IMR-90 (cell line): ENCODE measurements around the gene AUNIP. TPM values are rescaled to one million over a fixed set of nuclear protein-coding genes. Genes with fewer than 3 reads are reported as not detected.
A peak's percentile ranks its signal among the peaks of the same experiment; 100 is the strongest.

Source experiments
- ATAC-seq: fragments of 200-7000 bp; cut with Tn5 transposase; 2 replicates; pipeline ENCODE4 v1.9.1; 2020; ENCODE audit warnings: low read depth, mild to moderate bottlenecking, moderate library complexity
- BruUV-seq: library from RNA; stranded (reverse); fragments of 400-500 nt; replicated peaks from 2 replicates; lab custom pipeline; 2021; lab: Mats Ljungman, UMichigan
- CTCF ChIA-PET: fragments of 300-600 bp; formaldehyde crosslinking; extraction: SDS; loops from one replicate; lab custom pipeline; 2021; ENCODE audit warnings: antibody characterized with exemption; lab: Yijun Ruan, JAX
- POLR2A ChIA-PET: fragments of 300-600 bp; sonication (Branson Sonifier 250); formaldehyde crosslinking; loops from one replicate; lab custom pipeline; 2022; ENCODE audit warnings: antibody characterized with exemption; ENCODE audit not compliant: unreplicated experiment; lab: Charles Lee
- DNase-seq: peaks from one replicate; pipeline ENCODE4 v3.0.0; 2013
- H2AFZ ChIP-seq: replicated peaks from 2 replicates; pipeline ENCODE3; 2013; ENCODE audit warnings: low read length, mild to moderate bottlenecking; ENCODE audit not compliant: poor library complexity
- H2AK5ac ChIP-seq: 2 replicates; pipeline ENCODE4 v1.6.1; 2013; ENCODE audit warnings: low read depth, low read length, inconsistent platforms
- H2AK9ac ChIP-seq: replicated peaks from 2 replicates; pipeline ENCODE3; 2013; ENCODE audit warnings: mild to moderate bottlenecking, low read depth, low read length, moderate library complexity; ENCODE audit not compliant: poor library complexity
- H2BK120ac ChIP-seq: 2 replicates; pipeline ENCODE4 v1.6.1; 2013; ENCODE audit warnings: low read depth, low read length, inconsistent platforms
- H2BK15ac ChIP-seq: 3 replicates; pipeline ENCODE4 v1.6.1; 2013; ENCODE audit warnings: low read depth, low read length, inconsistent platforms
- H2BK20ac ChIP-seq: 2 replicates; pipeline ENCODE4 v1.6.1; 2013; ENCODE audit warnings: low read depth, mild to moderate bottlenecking, inconsistent platforms, low read length, moderate library complexity
- H2BK5ac ChIP-seq: 2 replicates; pipeline ENCODE4 v1.6.1; 2013; ENCODE audit warnings: mild to moderate bottlenecking, low read depth, low read length, inconsistent platforms; ENCODE audit not compliant: poor library complexity, severe bottlenecking
- H3K14ac ChIP-seq: replicated peaks from 2 replicates; pipeline ENCODE4 v1.6.1; 2013; ENCODE audit warnings: low read depth, low read length, inconsistent platforms
- H3K18ac ChIP-seq: 2 replicates; pipeline ENCODE4 v1.6.1; 2013; ENCODE audit warnings: low read depth, low read length, control low read depth
- H3K23ac ChIP-seq: 2 replicates; pipeline ENCODE4 v1.6.1; 2013; ENCODE audit warnings: low read depth, low read length, inconsistent platforms
- H3K27ac ChIP-seq: 2 replicates; pipeline ENCODE4 v1.5.1; 2013; ENCODE audit warnings: mild to moderate bottlenecking, control low read depth, low read length; ENCODE audit not compliant: insufficient read depth
- H3K27me3 ChIP-seq: 2 replicates; pipeline ENCODE4 v1.6.1; 2013; ENCODE audit warnings: low read length; ENCODE audit not compliant: control insufficient read depth, insufficient read depth
- H3K36me3 ChIP-seq: 2 replicates; pipeline ENCODE4 v1.6.1; 2013; ENCODE audit warnings: low read length, mixed read lengths; ENCODE audit not compliant: control insufficient read depth, insufficient read depth
- H3K4ac ChIP-seq: 2 replicates; pipeline ENCODE4 v1.6.1; 2013; ENCODE audit warnings: low read depth, low read length, inconsistent platforms
- H3K4me1 ChIP-seq: 2 replicates; pipeline ENCODE4 v1.6.1; 2013; ENCODE audit warnings: low read length, mixed read lengths; ENCODE audit not compliant: control insufficient read depth, insufficient read depth
- H3K4me2 ChIP-seq: 2 replicates; pipeline ENCODE4 v1.6.1; 2013; ENCODE audit warnings: low read depth, mild to moderate bottlenecking, control low read depth, low read length, moderate library complexity
- H3K4me3 ChIP-seq: 2 replicates; pipeline ENCODE4 v1.5.1; 2013; ENCODE audit warnings: low read depth, mild to moderate bottlenecking, control low read depth, low read length, moderate library complexity; ENCODE audit not compliant: insufficient read depth
- H3K56ac ChIP-seq: 2 replicates; pipeline ENCODE4 v1.6.1; 2013; ENCODE audit warnings: low read length, inconsistent platforms; ENCODE audit not compliant: insufficient read depth; ENCODE audit errors: extremely low read depth
- H3K79me1 ChIP-seq, 2 experiments: 2 replicates each; pipeline ENCODE4 v1.6.1; 2013; ENCODE audit warnings: low read length in 2 of 2, inconsistent platforms in 1 of 2, low read depth in 1 of 2
- H3K9ac ChIP-seq: 2 replicates; pipeline ENCODE4 v1.6.1; 2013; ENCODE audit warnings: low read depth, low read length, control low read depth
- H3K9me1 ChIP-seq: 2 replicates; pipeline ENCODE4 v1.6.1; 2013; ENCODE audit warnings: low read length, inconsistent platforms; ENCODE audit not compliant: insufficient read depth
- H3K9me3 ChIP-seq: 2 replicates; pipeline ENCODE4 v1.6.1; 2013; ENCODE audit warnings: low read length; ENCODE audit not compliant: control insufficient read depth, insufficient read depth
- H4K20me1 ChIP-seq: 2 replicates; pipeline ENCODE4 v1.6.1; 2013; ENCODE audit warnings: low read length, inconsistent platforms; ENCODE audit not compliant: insufficient read depth
- H4K5ac ChIP-seq: 2 replicates; pipeline ENCODE4 v1.6.1; 2013; ENCODE audit warnings: mild to moderate bottlenecking, low read depth, low read length, control low read depth
- H4K8ac ChIP-seq, 2 experiments: 2 replicates each; pipeline ENCODE4 v1.6.1; 2013; ENCODE audit warnings: low read depth in 2 of 2, low read length in 2 of 2, control low read depth in 1 of 2, inconsistent platforms in 1 of 2
- H4K91ac ChIP-seq: 2 replicates; pipeline ENCODE4 v1.6.1; 2013; ENCODE audit warnings: low read depth, low read length, inconsistent platforms; ENCODE audit not compliant: insufficient read depth
- BHLHE40 ChIP-seq: fragments of 150-350 bp; IDR thresholded peaks from 2 replicates; pipeline ENCODE4 v1.6.1; 2016; ENCODE audit warnings: mild to moderate bottlenecking, low read depth, low read length
- CEBPB ChIP-seq: IDR thresholded peaks from 2 replicates; pipeline ENCODE4 v1.6.1; 2012; ENCODE audit warnings: low read depth, low read length, improper control_type of control experiment
- FOS ChIP-seq: fragments of 150-350 bp; IDR thresholded peaks from 2 replicates; pipeline ENCODE4 v1.6.1; 2016; ENCODE audit warnings: low read depth, low read length
- MAFK ChIP-seq: IDR thresholded peaks from 2 replicates; pipeline ENCODE4 v1.6.1; 2012; ENCODE audit warnings: low read depth, low read length, improper control_type of control experiment
- MAZ ChIP-seq: IDR thresholded peaks from 2 replicates; pipeline ENCODE4 v1.6.1; 2012; ENCODE audit warnings: low read depth, mild to moderate bottlenecking, low read length, improper control_type of control experiment, moderate library complexity, borderline replicate concordance
- MXI1 ChIP-seq: IDR thresholded peaks from 2 replicates; pipeline ENCODE4 v1.6.1; 2012; ENCODE audit warnings: low read depth, mild to moderate bottlenecking, low read length, moderate library complexity, borderline replicate concordance
- NFE2L2 ChIP-seq: fragments of 150-350 bp; IDR thresholded peaks from 2 replicates; pipeline ENCODE4 v1.6.1; 2016; ENCODE audit warnings: low read depth, mild to moderate bottlenecking, low read length
- RAD21 ChIP-seq: IDR thresholded peaks from 2 replicates; pipeline ENCODE4 v1.6.1; 2012; ENCODE audit warnings: low read length, improper control_type of control experiment
- RCOR1 ChIP-seq: IDR thresholded peaks from 2 replicates; pipeline ENCODE4 v1.6.1; 2012; ENCODE audit warnings: mild to moderate bottlenecking, low read length, improper control_type of control experiment; ENCODE audit not compliant: insufficient replicate concordance
- WGBS, 2 experiments: methylation state at CpG; one replicate each; pipeline versions ENCODE4 v1.1.5 to v1.1.7; 2013; ENCODE audit warnings: missing lambda C conversion rate in 2 of 2; ENCODE audit not compliant: insufficient read length in 1 of 2; ENCODE audit errors: extremely low coverage in 2 of 2; 5-methylcytosine and 5-hydroxymethylcytosine counted together
- dilution Hi-C: fragments of 300-500 bp; cut with HindIII; formaldehyde crosslinking; loops from one replicate; pipeline ENCODE4 v1.14.3; 2018; ENCODE audit warnings: low sequenced_read_pairs; ENCODE audit not compliant: unreplicated experiment
- in situ Hi-C: fragments of 300-500 bp; cut with MboI; formaldehyde crosslinking; loops from 3 replicates; pipeline ENCODE4 v1.14.3; 2019; ENCODE audit warnings: low sequenced_read_pairs, inconsistent platforms, mixed read lengths
- intact Hi-C: fragments of 100-400 bp; cut with micrococcal nuclease; formaldehyde crosslinking; loops from 2 replicates; pipeline ENCODE4 v1.10.0; 2022
- polyA plus RNA-seq, 3 experiments: library from polyadenylated mRNA; depleted of rRNA; stranded (reverse); fragments of >200 nt; gene quantifications; 2 replicates each; pipeline ENCODE4 v1.2.3, GENCODE V29; 2012; ENCODE audit warnings: low replicate concordance in 1 of 3
- total RNA-seq: library from RNA; depleted of rRNA; stranded (reverse); fragments of >200 nt; gene quantifications from 2 replicates; pipeline ENCODE4 v1.2.3, GENCODE V29; 2012
- TF ChIP-seq, protein P1 (sequence below): fragments of 150-350 bp; IDR thresholded peaks from 2 replicates; pipeline ENCODE4 v1.6.1; 2016; ENCODE audit warnings: low read depth, mild to moderate bottlenecking, low read length, moderate library complexity, borderline replicate concordance
- TF ChIP-seq, protein P2 (sequence below): fragments of 150-350 bp; IDR thresholded peaks from 2 replicates; pipeline ENCODE4 v1.6.1; 2017; ENCODE audit warnings: mild to moderate bottlenecking, antibody characterized with exemption, low read length, low read depth
- TF ChIP-seq, protein P3 (sequence below): conservative IDR thresholded peaks from 2 replicates; pipeline ENCODE4 v1.5.1; 2012; ENCODE audit warnings: mild to moderate bottlenecking, low read depth, low read length, improper control_type of control experiment

Gene AUNIP
- total and polyA plus RNA-seq, 2 of the 4 experiments (the other 2 are of a cell fraction): 2.4 to 5.0 TPM

DNA sequence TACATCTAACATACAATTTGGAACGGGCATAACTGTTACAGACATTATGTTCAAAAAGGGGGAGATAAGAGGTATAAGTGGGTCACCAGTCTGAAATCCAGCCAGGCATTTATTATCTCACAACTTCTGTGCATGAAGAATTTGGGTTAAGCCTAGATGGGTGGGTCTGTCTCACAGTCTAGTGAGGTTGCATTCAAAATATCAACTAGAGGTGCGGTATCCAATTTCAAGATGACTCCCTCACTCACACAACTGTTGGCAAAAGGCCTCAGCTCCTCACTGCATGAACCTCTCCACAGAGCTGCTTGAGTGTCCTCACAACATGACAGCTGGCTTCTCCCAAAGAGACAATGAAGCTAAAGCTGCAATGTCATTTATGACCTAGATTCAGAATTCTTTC is 4.7 kb downstream of the AUNIP start:
- CTCF ChIA-PET: interaction anchor here (1.0 kb wide), 1 partner anchor 41 kb away, joined by 3 read pairs; no protein-coding TSS in a partner anchor
- TF ChIP-seq, protein P1, sequence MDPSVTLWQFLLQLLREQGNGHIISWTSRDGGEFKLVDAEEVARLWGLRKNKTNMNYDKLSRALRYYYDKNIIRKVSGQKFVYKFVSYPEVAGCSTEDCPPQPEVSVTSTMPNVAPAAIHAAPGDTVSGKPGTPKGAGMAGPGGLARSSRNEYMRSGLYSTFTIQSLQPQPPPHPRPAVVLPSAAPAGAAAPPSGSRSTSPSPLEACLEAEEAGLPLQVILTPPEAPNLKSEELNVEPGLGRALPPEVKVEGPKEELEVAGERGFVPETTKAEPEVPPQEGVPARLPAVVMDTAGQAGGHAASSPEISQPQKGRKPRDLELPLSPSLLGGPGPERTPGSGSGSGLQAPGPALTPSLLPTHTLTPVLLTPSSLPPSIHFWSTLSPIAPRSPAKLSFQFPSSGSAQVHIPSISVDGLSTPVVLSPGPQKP: no peak
- TF ChIP-seq RCOR1 (no peak), NFE2L2 (no peak), RAD21 (no peak), CEBPB (no peak), FOS (no peak), MXI1 (no peak), MAZ (no peak), BHLHE40 (no peak), MAFK (no peak)
- TF ChIP-seq, protein P2, sequence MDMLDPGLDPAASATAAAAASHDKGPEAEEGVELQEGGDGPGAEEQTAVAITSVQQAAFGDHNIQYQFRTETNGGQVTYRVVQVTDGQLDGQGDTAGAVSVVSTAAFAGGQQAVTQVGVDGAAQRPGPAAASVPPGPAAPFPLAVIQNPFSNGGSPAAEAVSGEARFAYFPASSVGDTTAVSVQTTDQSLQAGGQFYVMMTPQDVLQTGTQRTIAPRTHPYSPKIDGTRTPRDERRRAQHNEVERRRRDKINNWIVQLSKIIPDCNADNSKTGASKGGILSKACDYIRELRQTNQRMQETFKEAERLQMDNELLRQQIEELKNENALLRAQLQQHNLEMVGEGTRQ: no peak
- TF ChIP-seq, protein P3, sequence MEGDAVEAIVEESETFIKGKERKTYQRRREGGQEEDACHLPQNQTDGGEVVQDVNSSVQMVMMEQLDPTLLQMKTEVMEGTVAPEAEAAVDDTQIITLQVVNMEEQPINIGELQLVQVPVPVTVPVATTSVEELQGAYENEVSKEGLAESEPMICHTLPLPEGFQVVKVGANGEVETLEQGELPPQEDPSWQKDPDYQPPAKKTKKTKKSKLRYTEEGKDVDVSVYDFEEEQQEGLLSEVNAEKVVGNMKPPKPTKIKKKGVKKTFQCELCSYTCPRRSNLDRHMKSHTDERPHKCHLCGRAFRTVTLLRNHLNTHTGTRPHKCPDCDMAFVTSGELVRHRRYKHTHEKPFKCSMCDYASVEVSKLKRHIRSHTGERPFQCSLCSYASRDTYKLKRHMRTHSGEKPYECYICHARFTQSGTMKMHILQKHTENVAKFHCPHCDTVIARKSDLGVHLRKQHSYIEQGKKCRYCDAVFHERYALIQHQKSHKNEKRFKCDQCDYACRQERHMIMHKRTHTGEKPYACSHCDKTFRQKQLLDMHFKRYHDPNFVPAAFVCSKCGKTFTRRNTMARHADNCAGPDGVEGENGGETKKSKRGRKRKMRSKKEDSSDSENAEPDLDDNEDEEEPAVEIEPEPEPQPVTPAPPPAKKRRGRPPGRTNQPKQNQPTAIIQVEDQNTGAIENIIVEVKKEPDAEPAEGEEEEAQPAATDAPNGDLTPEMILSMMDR: no peak
- no peak overlapping the region for H3K23ac ChIP-seq
- no peak overlapping the region for H4K8ac ChIP-seq
- H4K20me1 ChIP-seq: no peaks in the 10 kb centered on the region
- H3K9me3 ChIP-seq: no peaks in the 10 kb centered on the region
- H2AK9ac ChIP-seq: no peak overlapping the region
- no peak overlapping the region for H3K27ac ChIP-seq
- H2BK5ac ChIP-seq: no peak overlapping the region
- POLR2A ChIA-PET: no interaction called here
- H3K27me3 ChIP-seq: no peaks in the 10 kb centered on the region
- H3K14ac ChIP-seq: no peak overlapping the region
- peak overlapping the region; percentile 72 for H2AFZ ChIP-seq
- H3K4me3 ChIP-seq: no peak overlapping the region
- H3K4ac ChIP-seq: no peak overlapping the region
- H3K79me1 ChIP-seq: peaks cover 17 to 18% of the 10 kb centered on the region in 2 experiments
- no peaks in the 10 kb centered on the region for H3K4me1 ChIP-seq
- H3K36me3 ChIP-seq: no peaks in the 10 kb centered on the region
- no peak overlapping the region for H2BK15ac ChIP-seq
- H4K5ac ChIP-seq: no peak overlapping the region
- ATAC-seq (no peak), DNase-seq (no peak)
- intact Hi-C loops: no loop called here
- no peak overlapping the region for H4K91ac ChIP-seq
- H2BK120ac ChIP-seq: no peak overlapping the region
- H2AK5ac ChIP-seq: no peak overlapping the region
- BruUV-seq: no TSS peak
- WGBS, 2 experiments: no CpG with 5 or more reads among the region's 2 CpGs
- H3K9ac ChIP-seq: no peak overlapping the region
- in situ Hi-C loops: no loop called here
- H3K4me2 ChIP-seq: no peak overlapping the region
- dilution Hi-C loops: no loop called here
- no peak overlapping the region for H3K56ac ChIP-seq
- no peak overlapping the region for H2BK20ac ChIP-seq
- H3K18ac ChIP-seq: no peak overlapping the region
- H3K9me1 ChIP-seq: no peaks in the 10 kb centered on the region
